ENCODE data around the gene ZNF546.
A peak's percentile ranks its signal among the peaks of the same experiment; 100 is the strongest.
"Not testable (repeated sequence)": the region's sequence is repeated elsewhere in the genome, so short reads cannot be mapped to it uniquely, and the experiment has no call there.

ZNF546 gene

DNA sequence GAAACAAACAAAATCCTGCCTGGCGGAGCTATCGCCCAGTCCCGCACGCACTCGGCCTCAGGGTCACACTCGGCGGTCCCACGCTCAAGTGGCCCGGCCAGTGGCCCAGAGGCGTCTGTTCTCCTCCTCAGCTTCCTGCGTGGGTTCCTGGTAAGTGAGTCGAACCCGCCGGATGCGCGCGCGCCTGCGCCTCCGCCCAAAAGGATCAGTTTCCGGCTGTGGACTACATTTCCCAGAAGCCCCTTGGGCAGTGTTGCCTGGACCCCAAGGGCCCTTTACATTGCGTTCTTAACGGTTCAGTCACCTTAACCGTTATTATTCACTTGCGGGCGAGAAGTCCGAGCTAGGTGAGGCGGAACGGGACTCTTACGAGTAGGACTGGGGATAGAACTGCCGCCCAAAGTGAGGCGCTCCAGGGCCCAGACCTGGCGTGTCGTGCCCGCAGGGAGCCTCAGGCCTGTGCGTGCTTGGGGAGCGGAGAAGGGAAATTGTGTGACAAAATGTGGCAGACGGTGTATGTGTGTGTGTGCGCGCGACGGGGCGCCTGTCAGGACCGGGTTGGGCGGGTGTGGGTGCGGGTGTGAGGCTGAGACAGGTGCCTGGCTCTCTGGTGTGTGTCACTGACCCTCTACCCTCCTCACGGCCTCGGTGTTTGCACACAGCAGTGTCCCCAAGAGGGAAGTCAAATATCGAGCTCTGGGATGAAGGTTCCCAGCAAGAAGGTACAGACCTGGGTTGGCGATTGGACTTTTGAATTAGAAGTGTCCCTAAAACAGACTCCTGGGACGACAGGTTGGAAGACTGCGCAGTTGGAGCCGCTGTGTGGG, at the start of gene ZNF546:
ZNF546 (plus strand) TSS at position 250 of the 827 bp plus-strand sequence. CDS start 1,267 bp downstream, outside the sequence.
- Histone ChIP-seq H3K27me3 (ENCODE audit: control insufficient read depth, insufficient read depth, low read length) (no peaks in the 10 kb centered on the region), H3K9me3 (ENCODE audit: control insufficient read depth, insufficient read depth, low read length) (peaks cover 6% of the 10 kb centered on the region), H3K36me3 (ENCODE audit: control insufficient read depth, insufficient read depth, low read length) (no peaks in the 10 kb centered on the region), H3K4me1 (ENCODE audit: control insufficient read depth, insufficient read depth, low read length) (no peaks in the 10 kb centered on the region), H3K4me3 (ENCODE audit: low read depth, low read length) (peak within 1 kb of the TSS; percentile 95), H3K9ac (ENCODE audit: low read depth, low read length) (peak within 1 kb of the TSS; percentile 70)

DNA sequence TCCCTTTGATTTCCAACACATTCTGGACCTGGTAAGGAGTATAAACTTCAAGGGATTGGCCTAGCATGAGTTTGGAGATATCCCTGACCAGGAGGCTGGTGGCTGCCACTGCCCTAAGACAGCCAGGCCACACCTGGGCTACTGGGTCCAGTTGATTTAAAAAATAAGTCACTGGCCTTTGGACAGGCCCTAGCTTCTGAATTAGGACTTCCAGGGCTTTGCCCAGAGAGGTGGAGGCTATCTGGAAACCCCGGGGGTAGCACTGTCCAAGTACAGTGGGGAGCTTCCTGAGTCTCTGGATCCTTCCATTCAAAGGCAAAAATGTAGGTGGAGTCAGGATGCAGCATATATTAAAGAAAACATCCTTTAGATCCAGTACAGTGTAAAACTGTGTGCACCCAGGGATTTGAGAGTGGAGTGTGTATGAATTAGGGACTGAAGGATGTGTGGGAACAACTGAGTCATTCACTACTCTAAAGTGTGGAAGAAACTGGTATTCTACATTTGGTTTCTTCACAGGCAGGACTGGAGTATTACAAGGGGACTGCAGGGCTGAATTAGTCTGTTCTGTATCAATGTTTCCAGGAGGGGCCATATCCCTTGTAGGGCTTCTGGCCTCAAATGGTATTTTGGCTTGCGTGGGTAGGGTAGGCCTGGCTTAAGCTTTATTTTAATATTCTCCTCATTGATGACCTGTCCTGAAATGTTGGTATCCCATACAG, 47.7 kb upstream of the ZNF546 start:
- no peaks in the 10 kb centered on the region for H3K36me3 ChIP-seq (ENCODE audit: control insufficient read depth, insufficient read depth, low read length)
- H3K4me3 ChIP-seq (ENCODE audit: low read depth, low read length) = no peak overlapping the region
- H3K4me1 ChIP-seq (ENCODE audit: control insufficient read depth, insufficient read depth, low read length) = no peaks in the 10 kb centered on the region
- no peak overlapping the region for H3K9ac ChIP-seq (ENCODE audit: low read depth, low read length)
- H3K27me3 ChIP-seq (ENCODE audit: control insufficient read depth, insufficient read depth, low read length) = no peaks in the 10 kb centered on the region
- no peaks in the 10 kb centered on the region for H3K9me3 ChIP-seq (ENCODE audit: control insufficient read depth, insufficient read depth, low read length)

DNA sequence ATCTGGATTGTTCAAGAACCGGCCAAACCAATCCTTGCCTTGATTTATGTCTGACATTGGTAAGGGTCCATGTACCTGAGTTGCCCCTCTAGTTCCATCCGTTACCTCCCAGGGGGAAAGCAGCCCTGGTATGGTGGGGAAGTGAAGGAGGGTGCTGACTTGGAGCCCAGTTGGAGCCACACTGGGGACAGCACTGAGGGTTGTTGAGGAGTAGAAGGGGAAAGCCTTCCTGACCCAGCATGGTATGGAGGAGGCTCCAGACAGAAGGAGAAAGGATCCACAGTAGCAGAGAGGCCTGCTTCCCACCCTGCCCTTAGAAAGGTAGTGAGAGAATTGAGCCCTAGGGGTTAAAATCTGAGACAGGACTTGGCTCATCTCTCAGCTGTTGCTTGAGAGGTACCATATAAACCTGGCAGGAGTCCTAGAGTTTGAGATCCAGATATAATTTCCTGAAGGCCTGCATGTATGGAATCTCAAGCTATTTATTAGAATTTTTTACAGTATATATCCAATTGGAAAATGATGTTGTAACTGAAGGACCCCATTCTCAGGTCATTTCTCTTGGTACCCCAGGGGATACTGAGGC, 45.7 kb upstream of the ZNF546 start:
- H3K27me3 ChIP-seq (ENCODE audit: control insufficient read depth, insufficient read depth, low read length) = no peaks in the 10 kb centered on the region
- H3K36me3 ChIP-seq (ENCODE audit: control insufficient read depth, insufficient read depth, low read length) = no peaks in the 10 kb centered on the region
- no peaks in the 10 kb centered on the region for H3K9me3 ChIP-seq (ENCODE audit: control insufficient read depth, insufficient read depth, low read length)
- no peak overlapping the region for H3K9ac ChIP-seq (ENCODE audit: low read depth, low read length)
- no peak overlapping the region for H3K4me3 ChIP-seq (ENCODE audit: low read depth, low read length)
- no peaks in the 10 kb centered on the region for H3K4me1 ChIP-seq (ENCODE audit: control insufficient read depth, insufficient read depth, low read length)

DNA sequence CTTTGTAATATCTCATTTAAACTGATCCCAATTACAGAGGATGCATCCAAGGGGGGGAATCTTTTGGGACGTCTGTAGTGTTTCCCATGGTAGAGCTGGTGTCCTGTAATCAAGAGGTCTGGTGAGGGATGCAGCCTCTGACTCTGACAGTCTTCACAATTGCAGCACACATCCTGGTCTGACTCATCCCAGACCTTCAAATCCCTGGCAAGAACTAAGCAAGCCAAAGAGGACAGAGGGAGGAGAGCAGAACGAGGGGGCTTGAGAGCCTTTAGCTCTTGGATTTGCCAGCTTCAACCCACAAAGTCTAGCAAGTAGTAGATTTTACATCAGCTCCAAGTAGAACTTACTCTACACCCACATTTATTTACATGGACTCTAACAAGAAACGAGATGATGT, 45.2 kb upstream of the ZNF546 start:
- Histone ChIP-seq H3K4me1 (ENCODE audit: control insufficient read depth, insufficient read depth, low read length) (no peaks in the 10 kb centered on the region), H3K9me3 (ENCODE audit: control insufficient read depth, insufficient read depth, low read length) (no peaks in the 10 kb centered on the region), H3K4me3 (ENCODE audit: low read depth, low read length) (no peak overlapping the region), H3K36me3 (ENCODE audit: control insufficient read depth, insufficient read depth, low read length) (no peaks in the 10 kb centered on the region), H3K27me3 (ENCODE audit: control insufficient read depth, insufficient read depth, low read length) (no peaks in the 10 kb centered on the region), H3K9ac (ENCODE audit: low read depth, low read length) (no peak overlapping the region)

DNA sequence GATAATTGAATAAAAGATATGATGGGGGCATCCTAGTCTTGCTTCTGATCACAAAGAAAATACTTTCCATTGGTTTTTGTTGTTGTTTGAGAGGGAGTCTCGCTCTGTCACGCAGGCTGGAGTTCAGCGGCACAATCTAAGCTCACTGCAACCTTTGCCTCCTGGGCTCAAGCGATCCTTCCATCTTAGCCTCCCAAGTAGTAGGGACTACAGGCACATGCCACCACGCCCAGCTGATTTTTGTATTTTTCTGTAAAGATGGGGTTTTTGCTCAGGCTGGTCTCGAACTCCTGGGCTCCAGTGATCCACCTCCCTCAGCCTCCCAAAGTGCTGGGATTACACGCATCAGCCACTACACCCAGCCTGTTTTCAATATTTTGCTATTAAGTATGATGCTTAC, 42.9 kb upstream of the ZNF546 start:
- Histone ChIP-seq H3K36me3 (ENCODE audit: control insufficient read depth, insufficient read depth, low read length) (no peaks in the 10 kb centered on the region), H3K4me3 (ENCODE audit: low read depth, low read length) (no peak overlapping the region), H3K4me1 (ENCODE audit: control insufficient read depth, insufficient read depth, low read length) (peaks cover under 1% of the 10 kb centered on the region), H3K27me3 (ENCODE audit: control insufficient read depth, insufficient read depth, low read length) (no peaks in the 10 kb centered on the region), H3K9ac (ENCODE audit: low read depth, low read length) (no peak overlapping the region), H3K9me3 (ENCODE audit: control insufficient read depth, insufficient read depth, low read length) (no peaks in the 10 kb centered on the region)

DNA sequence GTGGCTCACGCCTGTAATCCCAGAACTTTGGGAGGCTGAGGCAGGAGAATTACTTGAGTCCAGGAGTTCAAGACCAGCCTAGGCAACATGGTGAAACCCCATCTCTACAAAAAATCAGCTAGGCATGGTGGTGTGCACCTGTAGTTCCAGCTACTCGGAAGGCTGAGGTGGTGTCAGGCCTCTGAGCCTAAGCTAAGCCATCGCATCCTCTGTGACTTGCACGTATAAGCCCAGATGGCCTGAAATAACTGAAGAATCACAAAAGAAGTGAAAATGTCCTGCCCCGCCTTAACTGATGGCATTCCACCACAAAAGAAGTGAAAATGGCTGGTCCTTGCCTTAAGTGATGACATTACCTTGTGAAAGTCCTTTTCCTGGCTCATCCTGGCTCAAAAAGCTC, 39.0 kb upstream of the ZNF546 start:
- not testable (repeated sequence) for H3K27me3 ChIP-seq (ENCODE audit: control insufficient read depth, insufficient read depth, low read length); H3K4me3 ChIP-seq (ENCODE audit: low read depth, low read length); H3K9ac ChIP-seq (ENCODE audit: low read depth, low read length); H3K9me3 ChIP-seq (ENCODE audit: control insufficient read depth, insufficient read depth, low read length); H3K36me3 ChIP-seq (ENCODE audit: control insufficient read depth, insufficient read depth, low read length)
- peaks cover 16% of the 10 kb centered on the region for H3K4me1 ChIP-seq (ENCODE audit: control insufficient read depth, insufficient read depth, low read length)

DNA sequence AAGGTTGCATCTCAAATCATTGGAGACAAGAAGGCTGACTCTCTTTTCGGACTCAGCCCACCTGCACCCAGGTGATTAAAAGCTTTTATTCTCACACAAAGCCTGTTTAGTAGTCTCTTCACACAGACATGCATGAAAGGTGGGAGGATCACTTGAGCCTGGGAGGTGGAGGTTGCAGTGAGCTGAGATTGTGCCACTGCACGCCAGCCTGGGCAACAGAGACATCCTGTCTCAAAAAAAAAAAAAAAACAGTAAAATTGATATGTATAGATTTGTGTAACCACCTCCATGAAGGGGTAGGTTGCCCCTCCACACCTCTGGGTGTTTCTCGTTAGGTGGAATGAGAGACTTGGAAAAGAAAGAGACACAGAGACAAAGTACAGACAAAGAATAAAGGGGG, 37.9 kb upstream of the ZNF546 start:
- H3K4me3 ChIP-seq (ENCODE audit: low read depth, low read length); H3K27me3 ChIP-seq (ENCODE audit: control insufficient read depth, insufficient read depth, low read length); H3K9ac ChIP-seq (ENCODE audit: low read depth, low read length); H3K9me3 ChIP-seq (ENCODE audit: control insufficient read depth, insufficient read depth, low read length); H3K36me3 ChIP-seq (ENCODE audit: control insufficient read depth, insufficient read depth, low read length): not testable (repeated sequence)
- peaks cover 16% of the 10 kb centered on the region for H3K4me1 ChIP-seq (ENCODE audit: control insufficient read depth, insufficient read depth, low read length)

DNA sequence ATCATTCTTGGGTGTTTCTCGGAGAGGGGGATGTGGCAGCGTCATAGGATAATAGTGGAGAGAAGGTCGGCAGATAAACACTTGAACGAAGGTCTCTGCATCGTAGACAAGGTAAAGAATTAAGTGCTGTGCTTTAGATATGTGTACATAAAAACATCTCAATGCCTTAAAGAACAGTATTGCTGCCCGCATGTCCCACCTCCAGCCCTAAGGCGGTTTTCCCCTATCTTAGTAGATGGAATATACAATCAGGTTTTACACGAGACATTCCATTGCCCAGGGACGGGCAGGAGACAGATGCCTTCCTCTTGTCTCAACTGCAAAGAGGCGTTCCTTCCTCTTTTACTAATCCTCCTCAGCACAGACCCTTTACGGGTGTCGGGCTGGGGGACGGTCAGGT, 37.5 kb upstream of the ZNF546 start:
- peaks cover 16% of the 10 kb centered on the region for H3K4me1 ChIP-seq (ENCODE audit: control insufficient read depth, insufficient read depth, low read length)
- H3K4me3 ChIP-seq (ENCODE audit: low read depth, low read length); H3K9ac ChIP-seq (ENCODE audit: low read depth, low read length); H3K27me3 ChIP-seq (ENCODE audit: control insufficient read depth, insufficient read depth, low read length); H3K36me3 ChIP-seq (ENCODE audit: control insufficient read depth, insufficient read depth, low read length); H3K9me3 ChIP-seq (ENCODE audit: control insufficient read depth, insufficient read depth, low read length): not testable (repeated sequence)

DNA sequence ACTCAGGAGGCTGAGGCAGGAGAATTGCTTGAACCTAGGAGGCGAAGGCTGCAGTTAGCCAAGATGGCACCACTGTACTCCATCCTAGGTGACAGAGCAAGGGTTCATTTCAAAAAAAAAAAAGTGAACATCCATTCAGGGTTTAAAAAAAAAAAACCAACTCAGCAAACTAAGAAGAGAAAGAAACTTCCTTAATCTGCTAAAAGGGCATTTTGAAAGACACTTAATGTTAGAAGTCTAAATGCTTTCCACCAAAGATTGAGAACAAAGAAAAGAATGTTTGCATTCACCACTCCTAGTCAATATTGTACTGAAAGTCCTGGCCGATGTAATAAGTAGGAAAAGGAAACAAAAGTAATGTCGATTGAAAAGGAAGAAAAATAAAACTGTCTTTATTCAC, 33.0 kb upstream of the ZNF546 start:
- Histone ChIP-seq H3K27me3 (ENCODE audit: control insufficient read depth, insufficient read depth, low read length) (no peaks in the 10 kb centered on the region), H3K9me3 (ENCODE audit: control insufficient read depth, insufficient read depth, low read length) (no peaks in the 10 kb centered on the region), H3K9ac (ENCODE audit: low read depth, low read length) (no peak overlapping the region), H3K4me3 (ENCODE audit: low read depth, low read length) (no peak overlapping the region), H3K36me3 (ENCODE audit: control insufficient read depth, insufficient read depth, low read length) (no peaks in the 10 kb centered on the region), H3K4me1 (ENCODE audit: control insufficient read depth, insufficient read depth, low read length) (peaks cover 15% of the 10 kb centered on the region)

DNA sequence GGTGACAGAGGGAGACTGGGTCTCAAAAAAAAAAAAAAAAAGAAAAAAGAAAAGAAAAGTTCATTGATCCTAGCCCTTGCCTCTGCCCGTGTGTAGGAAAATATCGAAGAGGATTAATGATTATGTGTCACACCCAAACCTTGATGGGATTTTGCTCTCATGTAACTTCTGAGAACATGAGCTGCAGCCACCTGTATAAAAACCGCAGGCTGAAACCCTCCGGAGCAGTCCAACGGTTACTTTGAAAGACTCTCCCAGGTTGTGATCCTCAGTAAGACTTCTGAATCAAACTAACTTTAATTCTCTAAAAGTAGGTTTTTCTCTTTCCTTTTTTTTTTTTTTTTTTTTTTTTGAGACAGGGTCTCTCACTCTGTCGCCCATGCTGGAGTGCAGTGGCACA, 30.2 kb upstream of the ZNF546 start:
- no peaks in the 10 kb centered on the region for H3K9me3 ChIP-seq (ENCODE audit: control insufficient read depth, insufficient read depth, low read length)
- no peak overlapping the region for H3K9ac ChIP-seq (ENCODE audit: low read depth, low read length)
- no peaks in the 10 kb centered on the region for H3K27me3 ChIP-seq (ENCODE audit: control insufficient read depth, insufficient read depth, low read length)
- no peaks in the 10 kb centered on the region for H3K4me1 ChIP-seq (ENCODE audit: control insufficient read depth, insufficient read depth, low read length)
- no peak overlapping the region for H3K4me3 ChIP-seq (ENCODE audit: low read depth, low read length)
- H3K36me3 ChIP-seq (ENCODE audit: control insufficient read depth, insufficient read depth, low read length) = no peaks in the 10 kb centered on the region

DNA sequence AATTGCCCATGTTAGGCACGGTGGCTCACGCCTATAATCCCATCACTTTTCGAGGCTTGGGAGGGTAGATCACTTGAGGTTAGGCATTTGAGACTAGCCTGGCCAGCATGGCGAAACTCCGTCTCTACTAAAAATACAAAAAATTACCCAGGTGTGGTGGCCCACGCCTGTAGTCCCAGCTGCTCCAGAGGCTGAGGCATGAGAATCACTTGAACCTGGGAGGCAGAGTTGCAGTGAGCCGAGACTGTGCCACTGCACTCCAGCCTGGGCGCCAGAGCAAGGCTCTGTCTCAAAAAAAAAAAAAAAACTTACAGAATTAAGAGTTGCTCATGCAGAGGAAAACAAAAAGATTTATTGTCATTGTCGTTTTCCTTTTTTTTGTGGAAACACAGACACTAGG, 29.3 kb upstream of the ZNF546 start:
- Histone ChIP-seq H3K9me3 (ENCODE audit: control insufficient read depth, insufficient read depth, low read length) (no peaks in the 10 kb centered on the region), H3K9ac (ENCODE audit: low read depth, low read length) (no peak overlapping the region), H3K27me3 (ENCODE audit: control insufficient read depth, insufficient read depth, low read length) (no peaks in the 10 kb centered on the region), H3K4me3 (ENCODE audit: low read depth, low read length) (no peak overlapping the region), H3K4me1 (ENCODE audit: control insufficient read depth, insufficient read depth, low read length) (no peaks in the 10 kb centered on the region), H3K36me3 (ENCODE audit: control insufficient read depth, insufficient read depth, low read length) (peaks cover 4% of the 10 kb centered on the region)

DNA sequence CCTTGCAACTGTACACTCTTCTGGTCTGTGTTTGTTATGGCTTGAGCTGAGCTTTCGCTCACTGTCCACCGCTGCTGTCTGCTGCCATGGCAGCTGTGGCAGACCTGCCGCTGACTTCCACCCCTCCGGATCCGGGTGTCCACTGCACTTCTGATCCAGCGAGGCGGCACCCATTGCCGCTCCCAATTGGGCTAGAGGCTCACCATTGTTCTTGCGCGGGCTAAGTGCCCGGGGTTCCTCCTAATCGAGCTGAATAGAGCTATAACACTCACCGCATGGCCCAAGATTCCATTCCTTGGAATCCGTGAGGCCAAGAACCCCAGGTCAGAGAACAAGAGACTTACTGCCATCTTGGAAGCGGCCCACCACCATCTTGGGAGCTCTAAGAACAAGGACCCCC, 28.1 kb upstream of the ZNF546 start:
- H3K27me3 ChIP-seq (ENCODE audit: control insufficient read depth, insufficient read depth, low read length) = no peaks in the 10 kb centered on the region
- no peaks in the 10 kb centered on the region for H3K9me3 ChIP-seq (ENCODE audit: control insufficient read depth, insufficient read depth, low read length)
- H3K9ac ChIP-seq (ENCODE audit: low read depth, low read length) = no peak overlapping the region
- peaks cover 14% of the 10 kb centered on the region for H3K36me3 ChIP-seq (ENCODE audit: control insufficient read depth, insufficient read depth, low read length)
- H3K4me1 ChIP-seq (ENCODE audit: control insufficient read depth, insufficient read depth, low read length) = no peaks in the 10 kb centered on the region
- no peak overlapping the region for H3K4me3 ChIP-seq (ENCODE audit: low read depth, low read length)
